HPDE6-E6E7 (cell line): ENCODE data around the gene SERPINH1.

Experiments
- DNase-seq: peaks from one replicate; pipeline ENCODE4 v3.0.0; 2011; ENCODE audit warnings: missing footprints; ENCODE audit errors: extremely low spot score

SERPINH1 gene

GRCh38 chr11:75596914-75597313 is 34.9 kb downstream of the SERPINH1 start:
- no peak for DNase-seq

GRCh38 chr11:75597636-75598035 is 35.6 kb downstream of the SERPINH1 start:
- peak; percentile 47 for DNase-seq

- DNase-seq: no peak
These were observed 36.2 kb downstream of the SERPINH1 start for GRCh38 chr11:75598264-75598663.

- DNase-seq: no peak
These were observed 36.8 kb downstream of the SERPINH1 start for GRCh38 chr11:75598900-75599299.

- DNase-seq: no peak
These were observed 38.3 kb downstream of the SERPINH1 start for GRCh38 chr11:75600356-75600755.

GRCh38 chr11:75601494-75601893 is 39.4 kb downstream of the SERPINH1 start:
- no peak for DNase-seq

- DNase-seq: no peak
These were observed 40.9 kb downstream of the SERPINH1 start for GRCh38 chr11:75602951-75603350.

- DNase-seq: peak; percentile 78
These were observed 42.0 kb downstream of the SERPINH1 start for GRCh38 chr11:75603791-75604736.

GRCh38 chr11:75606099-75606498 is 44.0 kb downstream of the SERPINH1 start:
- no peak for DNase-seq

- no peak for DNase-seq
These were observed 49.8 kb downstream of the SERPINH1 start for GRCh38 chr11:75611823-75612222.

GRCh38 chr11:75615751-75616150 is 53.7 kb downstream of the SERPINH1 start:
- DNase-seq: no peak

- no peak for DNase-seq
These were observed 54.2 kb downstream of the SERPINH1 start for GRCh38 chr11:75616281-75616680.
